GM18499 (cell line): ENCODE measurements around the gene RPS6KA4.

Experiments
- ATAC-seq: cut with Tn5 transposase; IDR thresholded peaks from one replicate; pipeline ENCODE4 v1.9.1; 2021; ENCODE audit warnings: moderate number of reproducible peaks; ENCODE audit not compliant: insufficient read depth, unreplicated experiment

The RPS6KA4 gene

DNA sequence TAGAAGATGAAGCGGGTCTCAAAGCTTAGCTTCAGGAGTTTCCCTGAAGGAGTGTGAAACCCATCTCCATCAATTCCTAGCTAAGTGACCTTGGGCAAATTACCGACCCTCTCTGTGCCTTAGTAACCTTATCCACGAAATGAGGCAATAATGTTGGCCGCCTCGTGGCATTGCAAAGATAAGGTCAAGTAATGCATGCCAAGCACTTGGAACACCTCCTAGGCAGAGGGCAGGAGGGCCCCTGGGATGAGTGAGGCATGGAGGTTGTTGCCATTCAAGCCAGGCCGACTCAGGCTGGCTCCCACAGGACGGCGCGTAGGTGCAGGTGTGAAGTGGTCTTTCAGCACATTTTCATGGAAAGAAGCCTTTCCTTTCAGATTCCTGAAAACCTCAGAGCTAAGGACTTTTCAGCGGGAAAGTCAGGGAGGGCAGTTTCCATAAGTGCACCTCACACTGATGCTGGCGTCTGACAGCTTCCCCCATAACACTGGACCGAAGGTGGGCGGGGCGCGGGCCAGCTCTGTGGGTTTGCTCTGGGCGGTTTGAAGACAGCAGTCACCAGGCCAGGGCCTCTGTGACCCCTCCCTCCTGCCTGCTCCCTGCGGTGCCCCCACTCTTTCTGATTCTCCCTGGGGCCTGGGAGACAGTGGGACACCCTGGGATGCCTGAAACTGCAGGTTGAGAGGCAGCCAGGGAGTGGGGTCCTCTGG, 25.2 kb downstream of the RPS6KA4 start:
- ATAC-seq = no peak

DNA sequence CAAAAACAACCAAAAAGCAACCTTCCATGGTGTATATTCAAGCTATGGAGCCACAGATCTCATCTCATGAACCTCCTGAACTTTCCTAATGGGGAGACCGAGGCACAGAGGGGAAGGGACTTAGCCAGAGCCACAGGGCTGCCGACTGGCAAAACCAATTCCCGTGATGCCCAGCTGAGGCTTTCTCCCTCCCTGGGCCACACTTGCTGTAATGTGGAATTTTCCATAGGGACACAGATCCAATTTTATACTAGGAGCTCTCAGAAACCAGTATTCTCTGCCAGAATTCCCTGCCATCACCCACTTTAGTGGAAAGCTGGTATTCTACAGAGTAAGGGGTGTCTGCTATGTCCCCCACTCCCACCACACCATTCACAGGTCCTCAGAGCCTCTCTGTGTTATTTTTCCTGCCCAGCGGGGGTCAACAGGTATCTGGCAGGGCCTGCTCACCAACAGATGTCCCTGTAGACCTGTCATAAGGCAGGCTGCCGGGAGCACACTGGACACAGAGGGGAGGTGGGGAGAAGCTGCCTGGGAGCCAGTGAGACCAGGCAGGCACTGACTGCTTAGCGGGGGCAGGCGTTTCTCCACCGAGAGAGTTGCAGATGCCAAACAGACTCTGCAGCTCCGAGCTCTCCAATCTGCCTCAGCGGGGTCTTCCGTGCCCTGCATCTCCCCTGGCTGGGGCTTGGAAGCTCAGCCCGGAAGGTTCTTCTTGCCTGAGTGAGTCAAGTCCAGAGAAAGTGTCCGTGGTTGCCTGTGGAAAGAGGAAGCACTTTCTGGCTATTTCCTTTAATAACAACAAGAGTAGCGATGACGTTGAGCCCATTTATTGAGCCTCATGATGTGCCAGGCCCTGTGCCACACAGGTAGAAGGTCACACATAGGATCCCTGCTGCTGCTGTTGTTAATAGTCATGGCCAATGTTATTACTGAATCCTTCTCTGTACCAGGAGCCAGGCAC, 26.3 kb downstream of the RPS6KA4 start:
- no peak for ATAC-seq

DNA sequence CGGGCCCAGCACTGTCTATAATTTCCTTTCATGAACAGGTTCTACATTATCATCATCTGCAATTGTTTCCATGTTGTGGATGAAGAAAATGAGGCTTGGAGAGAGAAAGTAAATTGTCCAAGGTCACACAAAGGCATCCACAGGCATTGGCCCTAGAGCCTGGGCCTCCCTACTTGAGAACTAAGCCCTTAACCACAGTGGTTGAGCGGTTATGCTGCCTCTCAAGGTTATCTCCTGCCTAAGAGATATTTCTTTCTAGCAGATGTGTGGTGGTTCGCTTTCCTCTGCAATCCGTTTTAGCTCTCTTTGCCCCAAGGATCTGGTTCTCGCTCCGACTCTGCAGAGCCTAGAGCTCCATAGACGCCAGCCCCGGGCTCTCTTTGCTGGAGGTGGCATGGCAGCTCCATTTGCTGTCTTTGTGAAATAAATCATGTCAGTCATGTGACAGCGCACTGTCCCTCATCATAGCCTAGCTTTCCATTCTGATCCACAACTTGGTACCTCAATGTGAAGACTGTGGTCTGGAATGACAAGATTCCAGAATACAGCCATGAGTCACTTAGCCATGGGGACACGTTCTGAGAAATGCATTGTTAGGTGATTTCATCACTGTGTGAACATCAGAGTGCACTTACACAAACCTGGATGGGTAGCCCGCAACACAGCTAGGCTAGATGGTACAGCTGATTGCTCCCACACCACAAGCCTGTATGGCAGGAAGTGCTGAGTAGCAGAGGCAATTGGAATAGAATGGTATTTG, 27.2 kb downstream of the RPS6KA4 start:
- no peak for ATAC-seq

DNA sequence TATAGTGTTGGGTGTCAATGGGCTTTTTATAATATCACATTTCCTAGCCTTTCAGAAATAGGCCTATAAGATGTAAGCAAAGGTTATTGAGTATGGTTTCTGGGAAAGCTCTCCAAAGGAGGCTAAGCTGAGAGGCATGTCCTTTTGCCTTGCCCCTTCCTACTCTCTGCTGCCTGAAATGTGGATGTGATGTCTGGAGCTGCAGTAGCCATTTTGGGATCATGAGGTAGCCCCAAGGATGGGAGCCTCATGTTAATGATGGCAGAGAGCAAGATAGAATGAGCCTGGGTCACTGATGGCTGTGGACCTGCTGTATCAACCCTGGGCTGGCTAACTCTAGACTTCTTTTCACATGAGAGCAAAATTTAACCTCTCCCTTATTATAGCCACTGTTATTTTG, 29.0 kb downstream of the RPS6KA4 start:
- ATAC-seq = no peak

DNA sequence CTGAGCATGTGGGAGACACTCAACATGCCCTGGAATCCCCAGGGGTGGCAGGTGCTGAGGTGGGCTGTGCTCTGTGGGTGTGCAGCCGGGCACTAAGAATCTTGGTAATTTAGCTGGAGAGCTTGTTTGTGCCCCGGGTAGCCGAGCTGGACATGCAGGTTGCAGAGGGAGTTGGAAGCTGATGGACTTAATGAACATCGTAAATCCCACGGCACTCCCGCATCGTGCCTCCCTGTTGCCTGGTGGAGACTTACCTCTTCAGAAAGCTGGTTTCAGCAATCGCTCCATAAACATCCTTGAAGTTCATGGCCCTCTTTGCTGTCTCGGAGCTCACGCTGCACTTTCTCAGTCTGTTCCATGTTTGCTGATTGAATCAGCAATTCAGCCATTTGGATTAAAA, 29.9 kb downstream of the RPS6KA4 start:
- ATAC-seq = no peak

DNA sequence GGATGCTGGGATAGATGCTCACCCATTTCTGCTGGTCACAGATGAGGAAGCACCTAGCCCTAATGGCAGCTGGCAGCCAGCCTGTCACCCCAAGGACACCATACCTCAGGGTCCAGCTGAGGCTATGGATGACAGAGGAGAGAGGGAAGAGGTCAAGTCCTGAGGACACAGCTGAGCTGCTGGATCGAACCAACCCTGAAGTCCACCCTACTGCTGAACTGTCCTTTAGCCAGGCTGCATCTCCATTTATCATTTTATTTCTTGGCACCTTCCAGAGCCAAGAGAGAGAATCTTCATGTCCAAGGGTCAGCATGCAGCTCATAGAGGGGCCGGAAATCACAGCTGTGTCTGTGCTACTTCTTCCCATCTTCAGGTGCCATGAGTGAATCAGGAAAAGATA, 30.9 kb downstream of the RPS6KA4 start:
- ATAC-seq = no peak

DNA sequence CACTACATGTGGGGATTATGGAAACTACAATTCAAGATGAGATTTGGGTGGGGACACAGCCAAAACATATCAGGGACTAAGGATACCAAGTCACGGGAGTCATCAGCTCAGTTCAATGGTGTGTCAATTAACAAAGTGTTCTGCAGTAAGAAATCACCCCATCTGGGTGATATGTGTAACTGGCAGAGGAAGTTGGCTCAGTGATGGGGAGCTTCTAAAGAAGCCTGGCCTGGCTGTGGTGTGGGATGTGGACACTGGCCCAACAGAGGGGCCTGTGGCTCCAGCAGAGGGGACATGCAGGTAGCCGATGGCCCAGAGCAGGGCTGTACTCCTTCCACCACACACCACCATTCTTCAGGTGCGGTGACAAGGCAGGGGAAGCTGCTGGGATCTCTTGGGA, 31.6 kb downstream of the RPS6KA4 start:
- no peak for ATAC-seq

DNA sequence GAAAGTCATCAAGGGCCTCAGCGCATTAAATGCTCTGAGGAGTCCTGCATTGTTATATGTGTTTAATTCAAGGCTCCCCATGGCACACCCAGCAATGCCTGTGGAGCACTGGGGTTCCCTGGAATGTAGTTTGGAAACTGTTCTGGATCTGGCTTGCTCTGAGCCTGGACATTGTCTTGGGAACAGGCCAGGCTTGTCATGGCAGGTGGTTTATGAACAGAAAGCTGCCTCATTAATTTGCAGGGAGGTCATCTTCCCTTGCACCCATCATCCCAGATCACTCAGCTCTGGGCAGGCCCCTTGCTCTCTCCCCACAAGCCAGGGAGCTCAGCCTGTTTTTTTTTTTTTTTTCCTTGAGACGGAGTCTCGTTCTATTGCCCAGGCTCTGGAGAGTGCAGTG, 32.9 kb downstream of the RPS6KA4 start:
- no peak for ATAC-seq

DNA sequence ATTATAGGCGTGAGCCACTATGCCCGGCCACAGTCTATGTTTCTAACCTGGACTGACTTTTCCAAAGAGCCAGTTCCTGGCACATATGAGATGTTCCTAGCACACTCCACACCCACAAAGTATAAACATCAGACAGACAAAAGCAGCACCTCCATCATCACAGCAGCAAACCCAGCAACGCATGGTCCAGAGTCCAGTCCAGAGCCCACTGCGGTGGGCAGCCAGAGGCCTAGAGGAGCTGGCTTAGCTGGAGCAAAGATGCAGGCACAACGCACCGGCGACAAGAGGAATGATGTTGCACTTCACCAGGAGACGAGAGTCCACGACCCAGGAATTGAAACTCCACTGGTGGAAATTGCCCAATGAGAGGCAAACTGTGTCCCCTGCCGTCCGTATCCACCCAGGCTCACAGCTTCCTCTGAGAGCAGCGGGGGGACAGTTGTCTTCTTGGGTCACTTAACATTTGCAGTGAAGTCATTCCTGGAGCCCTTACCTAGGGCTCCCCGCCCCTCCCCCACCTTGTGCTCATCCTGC, 36.6 kb downstream of the RPS6KA4 start:
- ATAC-seq = no peak

DNA sequence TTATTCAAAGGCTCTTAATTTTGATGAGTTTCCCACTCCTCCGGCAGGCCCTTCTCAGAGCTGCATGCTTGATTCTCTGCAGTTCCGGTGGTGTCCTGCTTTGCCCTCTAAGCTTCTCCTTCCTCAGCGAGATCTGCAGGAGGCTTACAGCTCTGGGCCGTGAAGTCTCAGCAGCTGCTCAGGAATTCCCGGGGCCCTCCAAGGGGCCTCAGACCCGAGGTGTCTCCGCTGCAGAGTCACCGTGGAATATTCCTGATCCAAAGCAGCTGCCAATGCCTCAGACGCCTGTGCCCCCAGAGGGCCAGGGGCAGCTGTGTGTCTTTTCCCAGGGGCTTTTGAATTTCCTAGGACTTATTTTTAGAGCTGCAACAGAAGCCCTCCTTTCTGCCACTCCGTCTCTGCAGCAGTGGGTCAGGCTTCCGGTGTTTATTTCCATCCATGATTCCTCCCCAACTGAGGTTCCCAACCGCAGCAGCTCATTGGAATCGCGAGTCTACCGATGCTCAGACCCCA, 37.2 kb downstream of the RPS6KA4 start:
- no peak for ATAC-seq

DNA sequence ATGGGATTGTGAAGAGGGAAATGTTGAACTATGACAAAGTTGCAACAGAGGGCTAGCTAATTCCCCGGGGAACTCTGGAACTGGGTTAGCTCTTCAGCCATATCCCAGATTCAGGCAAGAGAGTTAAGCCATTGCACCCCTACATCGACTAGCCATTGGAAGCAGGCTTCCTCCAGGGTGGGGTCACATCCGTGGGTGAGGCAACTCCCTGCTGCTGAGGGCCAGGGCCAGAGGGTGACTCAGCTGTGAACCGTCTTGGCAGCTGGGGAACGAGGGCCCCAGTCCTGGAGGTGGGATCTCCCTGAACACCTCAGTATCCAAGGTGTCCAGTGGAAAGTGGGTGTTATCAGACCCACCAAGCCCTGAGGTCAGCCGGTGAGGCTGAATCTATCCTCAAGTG, 41.1 kb downstream of the RPS6KA4 start:
- ATAC-seq = no peak

DNA sequence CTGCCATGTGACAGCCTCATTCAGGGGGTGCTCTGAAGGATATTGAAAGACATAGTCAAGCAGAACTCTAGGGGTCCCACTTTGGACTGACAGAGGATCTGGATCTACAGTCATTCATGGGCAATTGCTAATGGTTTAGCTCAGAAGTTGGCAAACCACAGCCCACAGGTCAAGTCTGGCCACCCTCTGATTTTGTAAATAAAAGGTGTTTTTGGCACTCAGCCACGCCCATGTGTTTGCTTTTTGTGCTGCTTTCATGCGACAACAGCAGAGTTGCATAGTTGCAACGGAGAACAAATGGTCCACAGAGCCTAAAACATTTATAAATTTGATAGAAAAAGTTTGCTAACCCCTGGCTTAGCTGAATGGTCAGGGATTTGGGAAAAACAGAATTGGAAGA, 41.7 kb downstream of the RPS6KA4 start:
- no peak for ATAC-seq

DNA sequence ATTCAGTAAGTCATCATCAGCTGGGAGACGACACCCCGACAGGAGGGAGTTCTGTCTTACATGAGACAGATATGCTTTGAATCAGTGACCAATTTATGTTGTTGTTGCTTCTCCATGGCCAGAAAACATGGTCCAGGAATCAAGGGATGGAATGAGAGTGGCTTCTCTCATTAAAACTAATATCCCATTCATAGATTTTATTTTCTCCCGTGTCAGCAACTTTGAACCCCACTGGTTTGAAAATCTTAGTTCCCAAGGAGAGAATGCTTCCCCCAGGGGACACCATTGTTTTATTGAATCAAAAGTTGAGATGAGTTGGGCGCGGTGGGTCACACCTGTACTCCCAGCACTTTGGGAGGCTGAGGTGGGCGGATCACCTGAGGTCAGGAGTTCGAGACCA, 42.8 kb downstream of the RPS6KA4 start:
- ATAC-seq = no peak

DNA sequence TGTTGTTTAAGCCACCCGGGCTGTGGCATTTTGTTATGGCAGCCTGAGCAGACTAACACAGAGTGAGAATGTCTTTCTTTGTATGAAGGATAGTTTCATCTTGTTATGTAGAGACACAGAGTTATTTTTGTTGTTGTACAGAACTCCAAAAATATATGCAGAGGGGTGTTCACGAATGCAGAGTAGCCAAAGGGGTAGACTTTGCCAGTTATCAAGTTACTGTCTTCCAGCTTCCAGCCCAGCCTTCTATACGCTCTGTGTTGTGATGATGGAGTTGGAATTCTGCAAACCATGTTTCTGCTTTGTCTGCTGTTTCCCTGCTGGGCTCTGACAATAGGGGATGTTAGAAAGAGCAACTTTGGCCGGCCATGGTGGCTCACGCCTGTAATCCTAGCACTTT, 44.1 kb downstream of the RPS6KA4 start:
- no peak for ATAC-seq

DNA sequence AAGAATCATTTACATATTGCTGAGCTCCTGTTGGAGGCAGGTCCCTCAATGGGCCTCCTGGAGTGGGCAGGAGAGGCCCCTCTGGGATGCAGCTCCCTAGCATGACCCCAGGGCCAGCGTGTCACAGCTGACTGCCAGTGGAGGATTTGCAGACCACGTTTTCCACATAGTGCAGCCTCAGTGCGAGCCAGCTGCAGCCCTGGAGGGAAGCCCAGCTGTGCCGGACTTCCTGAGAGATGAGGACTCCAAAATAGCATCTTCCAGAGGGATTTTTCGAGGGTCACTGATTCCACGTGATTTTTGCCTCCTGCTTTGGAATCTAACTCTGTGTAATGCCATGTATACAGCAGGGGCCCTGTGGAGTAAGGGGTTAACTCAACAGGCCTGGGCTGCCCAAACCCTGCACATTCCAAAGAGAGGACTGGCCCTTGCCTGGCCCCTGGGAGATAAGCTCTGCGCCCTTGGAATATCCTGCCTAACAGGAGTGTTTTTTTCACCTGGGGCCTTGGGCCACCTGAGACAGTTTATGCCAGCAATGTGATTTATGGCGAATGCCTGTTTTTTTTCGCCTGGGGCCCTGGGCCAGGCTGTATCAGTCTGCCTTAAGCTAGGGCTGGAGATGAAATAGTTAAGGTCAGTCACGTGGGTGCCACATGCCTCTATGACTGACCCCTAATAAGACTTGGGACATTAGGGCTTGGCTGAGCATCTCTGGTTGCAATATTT, 47.4 kb downstream of the RPS6KA4 start:
- no peak for ATAC-seq

DNA sequence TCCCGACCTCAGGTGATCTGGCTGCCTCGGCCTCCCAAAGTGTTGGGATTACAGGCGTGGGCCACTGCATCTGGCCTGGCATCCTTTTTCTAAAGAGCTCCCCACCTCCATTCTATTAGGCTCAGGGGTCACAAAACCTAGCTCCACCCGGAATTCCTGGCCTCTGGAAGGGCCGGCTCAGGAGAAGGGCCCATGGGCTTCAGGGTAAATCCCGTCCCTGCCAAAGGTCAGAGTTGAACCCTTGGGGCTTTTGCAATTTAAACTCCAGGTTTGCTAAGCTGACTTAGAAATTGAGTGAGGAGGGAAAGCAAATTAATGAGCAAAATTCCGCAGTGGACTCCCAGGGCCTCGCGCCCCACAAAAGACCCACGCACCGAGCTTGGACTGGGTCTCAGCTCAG, 48.3 kb downstream of the RPS6KA4 start:
- no peak for ATAC-seq

DNA sequence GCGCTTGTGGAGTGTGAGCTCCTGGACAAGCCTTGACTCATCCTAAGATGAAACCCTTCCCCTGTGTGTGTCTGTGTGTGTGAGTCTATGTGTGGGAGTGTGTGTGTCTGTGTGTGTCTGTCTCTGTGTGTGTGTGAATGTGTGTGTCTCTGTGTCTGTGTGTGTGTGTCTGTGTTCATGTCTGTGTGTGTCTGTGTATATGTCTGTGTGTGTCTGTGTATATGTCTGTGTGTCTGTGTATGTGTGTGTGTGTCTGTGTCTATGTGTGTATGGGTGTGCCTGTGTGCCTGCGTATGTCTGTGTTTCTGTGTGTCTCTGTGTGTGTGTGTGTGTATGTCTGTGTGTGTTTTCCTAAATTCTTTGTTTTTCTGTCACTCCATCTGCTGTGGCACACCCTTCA, 48.7 kb downstream of the RPS6KA4 start:
- ATAC-seq = no peak

DNA sequence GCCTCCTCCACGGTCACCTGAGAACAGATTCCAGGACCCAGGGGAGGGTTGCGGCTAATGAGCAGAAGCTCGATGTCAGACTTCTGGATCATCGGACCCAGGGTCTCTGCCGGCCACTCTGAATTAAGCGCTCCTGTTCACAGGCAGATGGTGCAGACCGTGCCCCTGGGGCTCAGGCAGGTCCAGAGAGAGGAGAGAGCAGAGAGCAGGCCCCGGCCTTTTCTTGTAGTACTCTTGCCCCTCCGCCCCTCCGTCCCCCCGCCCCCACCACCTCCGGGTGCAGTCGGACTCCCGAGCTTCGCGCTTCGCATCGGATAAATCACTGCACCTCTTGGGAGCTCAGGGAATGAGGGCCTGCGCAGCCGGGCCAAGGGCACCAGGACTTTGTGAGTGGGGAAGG, 50.3 kb downstream of the RPS6KA4 start:
- no peak for ATAC-seq

DNA sequence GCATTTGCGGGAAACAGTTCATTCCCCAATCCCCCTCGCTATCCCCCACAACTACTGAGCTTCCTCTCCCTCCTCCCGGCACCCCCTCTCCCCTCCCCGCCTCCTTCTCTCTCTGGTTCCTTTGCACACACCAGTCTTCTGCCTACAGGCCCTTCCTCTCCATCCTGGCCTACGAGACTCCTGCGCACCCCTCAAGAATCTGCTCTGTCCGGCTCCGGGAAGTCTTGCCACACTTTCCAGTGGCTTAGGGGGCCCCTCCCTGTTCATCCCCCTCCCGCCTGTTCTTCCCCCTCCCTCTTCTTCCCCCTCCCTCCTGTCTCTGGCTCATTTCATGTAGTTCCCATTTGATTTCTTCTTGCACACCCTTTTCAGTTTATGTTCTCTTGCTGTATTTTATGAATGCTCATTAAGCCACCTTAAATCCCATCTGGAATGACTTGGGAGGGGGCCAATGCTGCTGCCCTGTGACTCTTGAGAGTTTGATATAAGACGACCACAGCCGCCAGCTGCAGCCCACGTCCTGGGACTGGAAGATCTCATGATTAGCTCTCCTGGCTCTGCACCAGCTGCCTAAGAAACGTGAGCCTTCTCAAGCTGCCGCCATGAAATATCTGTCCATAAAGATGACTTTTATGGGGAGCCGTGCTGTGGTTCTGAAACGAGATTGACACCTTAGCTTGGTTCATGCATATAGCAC, 50.9 kb downstream of the RPS6KA4 start:
- no peak for ATAC-seq
